NCI-H1930 (cell line): ENCODE results near the gene GRIN2A.
"Not testable (repeated sequence)": the region's sequence is repeated elsewhere in the genome, so short reads cannot be mapped to it uniquely, and the experiment has no call there.

ENCODE experiments used
- DNase-seq, 2 experiments: peaks; one replicate each; lab custom pipeline; 2025; lab: John Stamatoyannopoulos, UW

Gene GRIN2A

DNA sequence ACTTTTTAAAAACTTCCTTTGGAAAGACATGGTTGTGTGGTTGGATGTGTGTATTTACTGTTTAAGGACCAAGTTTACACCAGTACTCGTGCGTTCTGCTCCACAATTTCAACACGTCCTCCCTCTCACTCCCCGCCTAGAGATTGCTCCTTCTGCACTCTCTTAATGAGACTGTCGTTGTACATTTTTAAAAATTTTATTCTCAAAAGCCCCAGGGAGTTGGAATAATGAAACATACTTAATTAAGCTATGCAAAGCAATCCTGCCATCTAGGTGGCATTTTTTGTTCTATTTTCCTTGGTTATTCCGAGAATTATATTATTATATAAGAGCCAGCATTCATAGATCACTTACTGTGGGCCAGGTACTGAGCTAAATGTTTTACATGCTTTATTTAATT lies 264.5 kb downstream of the GRIN2A start:
- no peak for DNase-seq

DNA sequence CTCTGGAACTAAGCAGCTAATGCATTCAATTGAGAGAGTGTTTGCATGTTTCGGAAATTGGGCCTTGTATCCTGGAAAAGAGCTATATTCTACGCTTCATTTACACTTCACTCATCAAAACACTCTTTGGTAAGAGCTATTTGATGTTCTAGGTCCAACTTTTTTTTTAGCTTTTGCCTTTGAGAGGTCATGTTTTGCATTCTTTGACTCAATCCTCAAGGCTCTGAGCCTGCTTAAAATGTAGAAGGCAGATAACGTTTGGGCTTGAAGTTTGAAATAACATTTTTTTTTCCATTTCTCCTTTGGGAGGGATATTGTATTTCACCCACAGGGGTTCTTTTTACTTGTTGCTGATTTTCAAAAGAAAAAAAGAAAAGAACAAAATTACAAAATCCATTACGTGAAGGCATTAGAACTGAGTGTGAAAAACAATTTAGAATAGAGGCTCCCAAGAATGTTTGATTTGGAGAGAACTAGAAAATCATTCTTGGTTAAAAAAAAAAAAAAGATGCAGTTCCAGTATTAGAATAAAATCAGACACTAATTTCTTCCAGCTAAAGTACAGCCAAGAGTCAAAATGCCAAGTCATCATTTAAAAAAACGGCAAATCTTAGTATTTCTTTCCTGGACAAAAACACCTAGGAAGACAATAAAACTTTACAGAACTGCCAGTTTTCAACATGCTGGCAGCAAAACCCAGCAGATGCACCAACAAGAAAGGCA lies 268.5 kb downstream of the GRIN2A start:
- DNase-seq = no peak

DNA sequence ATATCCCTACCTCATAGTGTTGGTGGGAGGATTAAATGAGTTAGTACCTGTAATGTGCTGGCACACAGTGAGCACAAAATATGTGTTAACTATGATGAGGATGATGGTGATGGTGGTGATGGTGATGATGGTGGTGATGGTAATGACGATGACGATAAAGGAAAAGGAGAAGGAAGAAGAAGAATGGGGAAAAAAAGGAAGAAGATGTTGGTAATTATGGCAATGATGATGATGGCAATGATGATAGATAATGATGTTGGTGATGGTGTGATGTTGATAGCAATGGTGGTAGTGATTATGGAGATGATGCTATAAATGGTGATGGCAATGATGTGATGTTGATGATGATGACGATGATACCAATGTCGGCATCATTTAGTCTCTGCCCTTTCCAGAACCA lies 270.2 kb downstream of the GRIN2A start:
- DNase-seq = no peak

DNA sequence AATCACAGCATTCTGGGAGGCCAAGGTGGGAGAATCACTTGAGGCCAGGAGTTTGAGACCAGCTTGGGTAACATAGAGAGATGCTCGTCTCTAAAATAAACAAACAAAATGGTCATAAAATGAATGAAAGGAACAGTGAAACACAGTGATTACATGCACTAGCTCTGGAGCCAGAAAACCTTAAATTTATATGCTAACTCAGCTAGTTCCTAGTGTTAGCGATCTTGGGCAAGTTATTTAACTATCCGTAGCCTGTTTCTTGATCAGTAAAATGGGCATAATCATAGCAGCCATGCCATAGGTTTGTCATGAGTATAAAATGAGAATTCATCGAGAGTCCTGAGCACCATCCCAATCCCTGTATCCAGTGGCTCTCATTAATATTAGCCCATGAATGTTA lies 271.0 kb downstream of the GRIN2A start:
- DNase-seq = no peak

DNA sequence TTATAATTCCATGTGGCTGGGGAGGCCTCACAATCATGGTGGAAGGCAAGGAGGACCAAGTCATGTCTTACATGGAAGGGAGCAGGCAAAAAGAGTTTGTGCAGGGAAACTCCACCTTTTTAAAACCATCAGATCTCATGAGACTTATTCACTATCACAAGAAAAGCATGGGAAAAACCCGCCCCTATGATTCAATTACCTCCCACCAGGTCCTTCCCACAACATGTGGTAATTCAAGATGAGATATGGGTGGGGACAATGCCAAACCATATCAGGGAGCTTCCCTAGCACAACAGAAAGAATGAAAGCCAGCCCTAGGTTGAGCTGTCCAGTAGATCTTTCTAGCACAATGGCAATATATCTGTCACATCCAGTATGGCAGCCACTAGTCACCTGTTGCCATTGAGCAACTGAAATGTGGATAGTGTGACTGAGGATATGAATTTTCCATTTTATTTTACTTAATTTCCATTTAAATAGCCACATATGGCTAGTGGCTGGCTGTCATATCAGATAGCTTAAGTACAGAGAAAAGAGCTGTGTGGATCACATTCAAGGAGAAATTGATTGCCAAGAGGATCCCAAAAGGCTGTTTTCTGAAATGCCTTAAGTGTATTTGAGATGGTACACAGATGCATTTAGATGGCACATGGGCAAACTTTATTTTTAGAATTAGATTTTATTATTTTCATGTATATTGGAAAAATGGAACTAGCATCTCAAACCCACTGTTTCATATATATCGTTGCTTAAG lies 273.0 kb downstream of the GRIN2A start:
- no peak for DNase-seq

DNA sequence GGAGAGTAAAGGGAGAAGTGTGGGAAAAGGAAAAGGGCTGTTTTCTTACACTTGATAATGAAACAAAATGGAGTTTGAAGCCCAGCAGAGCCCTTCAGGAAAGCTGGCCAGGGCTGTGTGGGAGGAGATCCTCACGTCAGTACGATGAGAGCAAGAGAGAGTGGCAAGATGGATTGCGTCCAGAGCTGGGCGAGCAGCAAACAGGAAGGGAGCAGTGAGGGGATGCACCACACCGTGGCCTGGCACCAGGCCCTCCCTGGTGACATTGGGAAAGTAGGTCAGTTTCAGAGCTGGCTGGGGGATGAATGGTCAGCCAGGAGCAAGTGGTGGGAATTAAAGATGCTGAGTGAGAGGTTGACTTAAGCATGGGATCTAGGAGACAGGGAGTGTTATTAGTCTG lies 273.6 kb downstream of the GRIN2A start:
- DNase-seq = no peak

DNA sequence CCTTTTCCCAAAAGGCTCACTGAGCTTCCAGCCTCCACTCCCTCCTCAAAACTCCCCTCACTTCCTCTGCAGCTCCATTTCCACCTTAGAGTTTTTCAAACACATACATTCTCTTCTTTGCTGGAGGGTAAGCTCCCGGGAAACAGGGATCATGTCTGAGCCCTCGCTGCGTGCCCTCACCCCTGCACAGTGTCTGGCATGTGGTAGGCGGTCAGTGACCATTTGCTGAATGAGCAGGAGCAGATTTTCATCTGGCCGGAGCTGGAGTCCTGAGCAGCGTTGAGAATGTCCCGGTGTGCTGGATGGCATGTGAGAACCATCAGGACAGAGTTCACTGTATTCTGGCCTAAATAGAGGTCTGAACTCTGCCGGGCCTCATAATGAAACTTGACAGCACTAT lies 274.5 kb downstream of the GRIN2A start:
- no peak for DNase-seq

DNA sequence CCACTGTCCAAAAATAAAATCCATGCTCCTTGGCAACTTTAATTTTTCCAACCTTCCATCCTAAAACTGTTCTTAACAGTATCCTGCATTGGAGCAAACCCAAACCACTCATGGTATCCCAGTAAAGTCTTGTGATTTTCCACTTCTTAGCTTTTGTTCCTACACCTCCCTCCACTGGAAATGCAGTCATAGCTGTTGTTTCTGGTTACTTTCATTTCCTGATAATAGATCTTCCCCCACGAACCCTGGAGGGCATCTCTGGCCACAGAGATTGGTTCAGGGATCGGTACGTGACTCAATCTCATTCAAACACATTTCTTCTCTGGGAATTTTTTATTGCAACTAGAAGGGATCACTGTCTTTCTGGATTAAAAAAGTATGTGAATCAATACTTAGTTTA lies 276.0 kb downstream of the GRIN2A start:
- no peak for DNase-seq

DNA sequence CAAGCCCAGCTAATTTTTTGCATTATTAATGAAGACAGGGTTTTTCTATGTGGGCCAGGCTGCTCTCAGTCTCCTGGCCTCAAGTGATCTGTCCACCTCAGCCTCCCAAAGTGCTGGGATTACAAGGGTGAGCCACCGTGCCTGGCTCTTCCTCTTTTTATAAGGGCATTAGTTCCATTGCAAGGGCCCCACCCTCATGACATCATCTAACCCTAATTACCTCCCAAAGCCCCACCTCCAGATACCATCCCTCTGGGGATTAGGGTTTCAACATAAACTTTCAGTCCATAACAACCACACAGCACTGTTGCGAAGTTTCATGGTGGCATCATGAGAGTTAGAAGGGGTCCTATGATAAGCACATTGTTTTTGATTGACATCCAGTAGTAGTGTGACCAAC lies 277.7 kb downstream of the GRIN2A start:
- no peak for DNase-seq

DNA sequence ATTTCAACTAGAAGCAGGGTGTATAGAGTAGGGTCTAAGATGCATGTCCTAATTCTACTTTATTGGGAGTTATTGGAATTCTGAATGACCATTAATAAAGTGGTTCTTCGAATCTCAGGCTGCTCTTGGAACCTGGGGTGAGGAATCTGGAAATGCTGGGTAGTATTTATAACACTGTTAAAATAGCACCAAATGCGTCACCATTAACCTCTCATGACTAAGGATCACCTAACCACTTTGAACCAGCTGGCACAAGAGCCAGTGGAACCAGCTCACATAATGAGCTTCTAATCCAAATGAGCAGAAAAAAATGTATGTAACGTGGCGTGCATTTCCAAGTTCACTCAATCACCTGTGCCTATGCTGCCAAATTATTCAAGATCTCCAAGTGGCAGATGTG lies 281.7 kb downstream of the GRIN2A start:
- no peak for DNase-seq

DNA sequence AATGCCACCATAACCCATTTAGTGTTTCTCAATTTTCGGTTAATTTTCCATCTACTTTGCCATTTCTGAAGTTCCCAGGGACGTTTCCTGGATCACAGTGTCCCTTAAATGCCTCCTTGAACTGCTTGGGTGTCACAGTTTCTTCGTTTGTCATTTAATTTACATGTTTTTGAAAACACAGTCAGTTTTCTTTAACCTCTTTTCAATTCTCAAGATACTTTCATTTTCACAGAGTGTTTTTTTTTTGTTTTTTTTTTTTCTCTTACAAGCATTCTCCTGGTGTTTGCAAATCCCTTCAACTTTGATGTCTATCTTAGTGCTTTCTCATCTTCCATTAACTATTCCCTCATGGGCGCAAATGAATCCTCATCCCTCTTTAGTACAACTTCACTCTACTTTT lies 283.7 kb downstream of the GRIN2A start:
- DNase-seq = no peak

DNA sequence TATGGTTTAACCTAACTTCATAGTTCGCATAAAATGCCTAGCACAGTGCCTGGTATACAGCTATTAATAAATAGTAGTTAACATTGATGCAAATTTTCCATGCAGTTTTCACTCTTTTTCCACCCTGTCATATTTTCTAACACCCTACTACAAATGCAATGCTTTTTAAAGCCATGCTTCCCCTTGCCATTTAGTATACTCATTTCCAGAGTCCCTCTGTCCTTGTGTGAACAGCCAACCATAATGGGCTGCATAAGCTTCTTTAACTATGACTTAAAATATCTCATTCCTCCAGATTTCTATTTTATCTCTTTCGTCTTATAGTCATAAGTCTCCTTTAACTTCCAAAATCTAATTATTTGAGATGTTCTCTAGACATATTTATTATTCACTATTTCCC lies 284.1 kb downstream of the GRIN2A start:
- no peak for DNase-seq

DNA sequence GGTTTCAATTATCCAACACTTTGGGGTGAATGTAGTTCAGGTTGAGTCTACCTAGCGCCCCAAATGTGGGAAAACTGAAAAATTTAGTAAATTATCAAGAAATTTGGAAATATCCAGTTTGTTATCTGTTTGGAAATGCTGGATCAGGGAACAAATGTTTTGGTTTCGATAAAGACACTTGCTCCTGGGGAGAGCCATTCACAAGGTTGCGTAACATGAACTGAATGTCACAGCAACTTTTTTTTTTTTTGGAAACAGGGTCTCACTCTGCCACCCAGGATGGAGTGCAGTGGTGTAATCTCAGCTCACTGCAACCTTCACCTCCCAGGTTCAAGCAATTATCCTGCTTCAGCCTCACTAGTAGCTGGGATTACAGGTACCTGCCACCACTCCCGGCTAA lies 286.4 kb downstream of the GRIN2A start:
- DNase-seq = no peak

DNA sequence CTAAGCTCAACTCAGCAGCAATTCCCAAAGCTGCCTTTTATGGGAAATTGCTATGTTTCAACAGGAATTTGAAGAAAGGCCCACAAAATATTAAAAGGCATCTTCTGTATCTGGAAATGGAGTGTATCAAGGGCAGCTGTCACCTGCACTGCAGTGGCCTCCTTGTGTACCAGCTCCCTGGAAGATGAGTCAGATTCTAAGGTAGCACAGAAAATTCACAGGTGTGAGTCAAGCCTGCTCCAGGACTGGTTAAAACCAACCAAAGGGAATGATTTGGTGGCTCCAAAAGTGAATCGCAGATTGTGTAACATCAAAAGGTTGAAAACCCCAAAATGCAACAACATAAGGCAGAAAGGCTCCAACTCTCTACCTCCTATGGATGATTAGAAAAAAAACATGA lies 296.4 kb downstream of the GRIN2A start:
- DNase-seq = no peak

DNA sequence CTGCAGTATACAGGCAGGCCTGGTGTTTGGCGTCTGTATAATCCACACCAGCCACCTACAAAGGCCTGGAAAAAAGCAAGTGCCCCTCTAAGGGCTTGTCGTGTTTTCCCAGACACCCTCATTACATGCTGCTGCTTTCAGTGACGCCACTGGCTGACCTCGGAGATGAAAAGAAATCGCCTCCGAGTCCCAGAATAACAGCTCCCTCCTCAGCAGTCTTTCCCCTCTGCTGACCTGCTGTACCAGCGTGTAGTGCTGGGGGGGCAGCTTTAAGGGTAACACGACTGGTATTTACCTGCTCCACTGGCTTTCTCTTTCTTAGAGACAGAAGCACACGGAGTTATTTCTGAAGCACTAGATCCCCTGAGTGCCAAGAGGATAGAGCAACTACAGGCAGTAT lies 296.8 kb downstream of the GRIN2A start:
- no peak for DNase-seq

DNA sequence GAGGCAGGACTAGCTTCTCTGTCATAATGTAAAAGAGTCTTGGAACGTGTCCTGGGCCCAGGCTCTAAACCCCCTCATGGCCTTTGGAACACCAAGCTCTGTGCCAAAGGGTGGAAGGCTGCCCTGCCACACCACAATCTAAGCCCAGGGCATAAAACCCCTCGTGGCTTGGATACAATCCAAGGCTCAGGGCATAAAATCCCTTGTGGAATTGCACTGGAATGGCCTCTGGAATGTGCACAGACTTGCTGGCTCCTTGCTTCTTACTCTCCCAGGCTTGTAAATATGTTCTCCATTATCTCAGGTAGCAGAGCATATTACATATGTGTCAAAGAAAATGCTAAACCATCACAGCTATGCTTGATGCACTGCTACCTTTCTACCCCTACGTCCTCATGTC lies 306.2 kb downstream of the GRIN2A start:
- DNase-seq = not testable (repeated sequence)

DNA sequence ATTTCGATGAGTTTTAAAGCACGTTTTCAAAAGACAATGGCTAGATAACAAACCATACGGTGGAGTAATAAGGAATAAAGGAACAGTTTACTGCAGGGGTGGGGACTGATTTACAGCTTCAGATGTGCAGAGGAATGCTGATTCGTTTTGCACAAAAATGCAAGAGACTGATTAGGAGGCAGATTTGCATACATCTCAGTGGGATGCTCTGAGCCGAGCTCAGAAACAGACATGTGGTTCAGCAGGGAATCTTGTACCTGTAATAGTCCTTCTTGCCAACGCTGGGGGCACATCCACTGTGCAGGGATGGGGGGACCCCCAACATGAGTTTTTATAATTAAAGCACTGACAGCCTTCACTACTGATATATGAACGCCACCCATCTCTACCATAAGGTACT lies 308.0 kb downstream of the GRIN2A start:
- DNase-seq = no peak

DNA sequence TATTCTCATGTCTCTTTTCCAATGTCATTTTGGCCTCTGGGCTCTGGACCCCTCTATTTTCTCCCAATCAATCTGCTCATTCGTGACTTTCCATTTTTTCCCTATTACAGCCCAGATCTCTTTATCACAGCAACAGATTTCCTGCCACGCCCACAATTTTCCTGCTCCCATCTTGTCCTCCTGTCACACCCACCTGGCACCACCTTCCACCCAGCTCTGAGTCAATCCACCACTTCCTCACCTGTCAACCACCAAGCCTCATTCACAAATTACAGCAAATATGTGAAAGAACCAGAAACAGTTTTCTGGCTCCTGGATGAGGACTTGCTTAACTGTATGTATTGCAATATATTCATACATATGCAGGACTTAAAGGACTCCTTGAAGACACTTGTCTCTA lies 311.3 kb downstream of the GRIN2A start:
- no peak for DNase-seq

DNA sequence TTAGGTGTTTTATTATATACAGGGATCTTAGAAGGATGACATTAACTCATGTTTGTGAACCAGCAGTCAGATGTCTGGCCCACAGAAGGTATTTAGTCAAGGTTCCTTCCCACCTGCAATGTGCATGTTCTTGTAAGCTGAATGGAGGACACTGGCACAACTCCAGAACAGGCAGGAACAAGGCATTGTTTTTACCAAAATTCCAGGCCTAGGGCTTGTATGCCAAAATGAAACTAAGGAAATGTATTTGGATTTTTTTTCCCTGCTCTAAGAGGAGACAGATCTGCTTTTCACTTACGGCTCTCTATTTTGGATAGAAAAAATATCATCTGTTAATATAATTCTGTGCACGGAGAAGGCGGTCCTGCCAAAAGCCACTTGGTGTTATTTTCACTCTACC lies 312.5 kb downstream of the GRIN2A start:
- no peak for DNase-seq

DNA sequence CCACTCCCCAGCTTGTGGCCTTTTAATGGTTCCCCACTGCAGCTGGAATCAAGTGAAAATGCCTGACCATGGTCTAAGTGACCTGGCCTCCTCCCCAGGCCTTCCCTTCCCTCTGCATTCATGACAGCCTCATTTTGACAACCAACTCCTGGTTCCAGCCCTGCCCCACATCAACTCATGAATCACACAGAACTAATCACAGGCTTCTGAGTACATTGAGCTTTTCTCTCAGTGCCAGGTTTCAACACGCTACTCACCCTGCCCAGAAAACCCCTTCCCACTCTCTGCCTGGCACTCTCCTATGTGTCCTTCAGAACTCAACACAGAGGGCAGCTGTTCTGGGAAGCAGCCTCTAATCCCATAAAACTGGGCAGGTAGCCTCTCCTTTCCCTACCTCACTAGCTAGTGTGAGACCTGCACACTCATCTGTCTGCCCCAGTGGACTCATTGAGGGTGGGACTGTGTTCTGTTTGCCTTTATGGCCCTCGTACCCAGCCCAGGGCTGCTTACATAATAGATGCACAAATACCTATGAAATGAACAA lies 313.6 kb downstream of the GRIN2A start:
- DNase-seq = no peak

DNA sequence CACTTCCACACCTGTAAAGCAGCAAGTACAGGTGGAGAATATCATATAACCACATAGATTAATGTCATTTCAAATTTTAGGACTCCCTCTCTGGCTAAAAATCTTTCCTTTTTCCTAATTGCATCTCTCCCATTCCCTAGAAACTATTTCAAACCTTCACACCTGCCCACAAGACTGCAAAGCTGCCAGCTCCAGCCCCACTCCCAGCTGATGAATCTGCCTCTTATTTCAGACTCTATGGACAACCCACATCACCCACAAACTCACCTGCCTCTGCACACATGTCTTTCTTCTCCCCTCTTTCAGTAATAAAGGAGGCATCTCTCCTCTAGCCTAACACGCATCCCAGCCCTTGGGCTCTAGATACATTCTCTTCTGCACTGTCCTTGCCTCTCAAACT lies 315.1 kb downstream of the GRIN2A start:
- DNase-seq = no peak

DNA sequence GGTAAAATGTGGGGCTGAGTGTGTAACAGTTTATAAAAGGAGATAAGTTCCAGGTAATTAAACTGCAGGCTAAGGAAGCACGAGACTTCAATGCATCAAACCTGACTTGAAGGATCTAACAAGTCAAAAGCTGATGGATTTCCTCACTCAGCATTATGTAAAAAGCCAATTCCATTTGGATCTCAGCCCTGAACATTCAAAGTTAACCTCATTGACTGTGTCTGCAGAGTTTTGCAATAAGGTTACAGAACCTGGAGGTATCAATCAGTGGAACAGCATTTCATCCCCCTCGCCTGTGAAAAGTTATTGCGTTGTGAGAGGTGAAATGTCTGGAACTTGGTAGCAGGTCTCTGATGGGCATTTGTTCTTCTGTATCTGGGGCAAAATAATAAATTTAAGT lies 317.8 kb downstream of the GRIN2A start:
- no peak for DNase-seq

DNA sequence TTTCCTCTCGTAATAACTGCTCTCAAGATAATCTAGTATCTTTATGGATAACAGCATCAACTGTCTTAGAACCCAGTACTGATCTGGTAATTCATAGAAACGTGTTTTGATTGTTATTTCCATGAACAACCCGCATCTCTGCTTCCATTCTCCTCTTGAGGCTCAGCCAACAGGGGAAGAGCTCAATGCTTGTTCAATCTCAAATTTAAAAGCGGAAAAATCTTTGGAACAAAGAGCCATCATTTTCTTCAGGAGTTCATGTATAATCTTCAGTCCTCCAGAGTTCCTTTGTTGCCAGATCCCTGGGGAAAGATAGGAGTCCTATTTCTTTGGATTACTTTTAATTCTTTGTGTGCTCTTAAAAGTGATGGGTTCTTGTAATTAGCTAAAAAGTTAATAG lies 319.9 kb downstream of the GRIN2A start:
- no peak for DNase-seq

DNA sequence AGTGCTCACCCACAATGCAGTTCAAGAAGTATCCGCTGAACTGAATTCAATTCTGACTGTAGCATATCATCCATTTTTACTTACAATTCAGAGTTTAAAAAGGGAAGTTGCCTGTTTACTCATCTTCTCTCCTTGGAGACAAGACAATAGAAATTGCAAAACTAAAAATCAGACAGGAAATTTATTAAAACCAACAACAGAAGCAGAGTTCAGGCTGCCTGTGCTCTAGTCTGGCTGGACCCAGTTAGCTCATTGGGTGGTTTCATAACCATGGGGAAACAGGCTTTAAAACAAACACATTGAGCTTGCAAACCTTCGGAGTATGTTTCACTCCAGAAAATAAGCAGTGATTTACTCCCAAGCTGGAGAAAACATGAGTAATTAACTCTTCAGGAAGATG lies 321.4 kb downstream of the GRIN2A start:
- no peak for DNase-seq
